GM21447 (cell line): ENCODE data around the gene FGF18.

ENCODE experiments used
- ATAC-seq: cut with Tn5 transposase; IDR thresholded peaks from one replicate; pipeline ENCODE4 v1.9.1; 2021; ENCODE audit not compliant: unreplicated experiment

Gene FGF18

DNA sequence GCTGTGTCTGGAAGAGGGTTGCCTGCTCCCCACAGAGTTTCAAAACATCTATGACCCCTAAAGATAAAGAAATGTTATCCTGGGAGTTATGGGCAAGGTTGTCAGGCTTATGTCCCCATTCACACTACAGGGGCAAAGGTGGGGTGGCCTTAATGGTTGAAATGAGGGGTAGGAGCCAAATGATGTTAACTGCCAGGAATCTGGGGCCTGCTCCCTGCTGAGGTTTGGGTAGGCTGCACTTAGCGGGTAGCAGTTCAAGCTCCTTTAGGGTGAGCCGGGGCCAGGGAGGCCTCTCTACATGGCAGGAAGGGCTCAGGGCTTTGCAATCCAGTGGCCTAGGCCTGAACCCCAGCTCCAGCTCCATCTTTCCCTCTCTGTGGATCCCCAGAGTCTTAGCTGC is 3.0 kb downstream of the FGF18 start:
- no peak for ATAC-seq

DNA sequence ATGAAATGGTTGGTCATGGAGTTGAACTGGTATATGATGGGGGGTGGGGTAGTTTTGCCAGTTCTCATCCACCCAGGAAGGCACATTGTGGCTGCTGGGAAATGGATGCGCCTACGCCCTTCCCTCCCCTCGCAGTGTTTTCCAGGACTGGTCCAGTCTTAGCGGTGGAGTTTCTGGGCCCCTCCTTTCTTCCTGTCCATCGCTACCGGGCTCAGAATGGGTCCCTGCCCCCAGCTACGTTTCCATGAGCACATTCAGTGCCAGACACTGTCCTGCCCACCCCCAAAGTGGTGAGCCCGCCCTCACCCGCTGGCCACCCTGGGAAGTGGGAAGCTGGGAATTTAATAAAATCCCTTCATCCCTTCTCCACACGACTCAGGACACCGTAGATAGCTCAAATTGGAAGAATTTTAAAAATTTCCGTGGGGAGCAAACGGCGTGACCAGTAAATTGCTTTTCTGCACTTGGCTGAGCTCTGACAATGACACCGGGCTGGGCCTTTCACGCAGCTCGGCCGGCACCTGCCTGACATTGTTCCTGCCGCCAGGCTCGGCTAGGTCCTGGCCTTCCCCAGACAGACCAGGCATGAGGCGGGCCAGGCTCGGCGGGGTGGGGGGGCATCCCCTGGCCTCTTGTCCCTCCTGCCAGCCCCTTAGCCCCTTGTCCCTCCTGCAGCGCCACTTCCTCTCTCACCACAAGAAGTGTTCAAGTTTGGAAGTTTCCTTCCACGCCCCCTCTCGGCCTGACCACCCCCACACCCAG is 3.6 kb downstream of the FGF18 start:
- ATAC-seq, result no peak

DNA sequence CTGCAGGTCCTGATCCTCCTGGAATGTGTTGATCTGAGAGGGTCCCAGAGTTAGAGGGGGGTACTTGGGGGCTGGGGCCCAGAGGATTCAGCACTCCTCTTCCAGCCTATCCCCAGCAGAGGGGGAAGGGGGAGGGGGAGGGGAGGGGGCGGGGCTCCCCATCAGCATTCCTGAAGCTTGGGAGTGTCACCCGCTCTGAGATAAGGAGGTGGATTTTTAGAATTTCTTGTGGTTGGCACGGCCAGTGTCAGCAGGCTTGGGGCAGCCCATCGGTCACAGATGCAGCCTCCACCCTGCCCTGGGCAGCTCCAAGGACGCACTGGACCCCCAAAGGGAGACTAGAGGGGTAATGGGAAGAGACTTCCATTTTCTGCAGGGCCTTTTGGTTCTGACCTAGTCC is 5.3 kb downstream of the FGF18 start:
- ATAC-seq, result no peak

DNA sequence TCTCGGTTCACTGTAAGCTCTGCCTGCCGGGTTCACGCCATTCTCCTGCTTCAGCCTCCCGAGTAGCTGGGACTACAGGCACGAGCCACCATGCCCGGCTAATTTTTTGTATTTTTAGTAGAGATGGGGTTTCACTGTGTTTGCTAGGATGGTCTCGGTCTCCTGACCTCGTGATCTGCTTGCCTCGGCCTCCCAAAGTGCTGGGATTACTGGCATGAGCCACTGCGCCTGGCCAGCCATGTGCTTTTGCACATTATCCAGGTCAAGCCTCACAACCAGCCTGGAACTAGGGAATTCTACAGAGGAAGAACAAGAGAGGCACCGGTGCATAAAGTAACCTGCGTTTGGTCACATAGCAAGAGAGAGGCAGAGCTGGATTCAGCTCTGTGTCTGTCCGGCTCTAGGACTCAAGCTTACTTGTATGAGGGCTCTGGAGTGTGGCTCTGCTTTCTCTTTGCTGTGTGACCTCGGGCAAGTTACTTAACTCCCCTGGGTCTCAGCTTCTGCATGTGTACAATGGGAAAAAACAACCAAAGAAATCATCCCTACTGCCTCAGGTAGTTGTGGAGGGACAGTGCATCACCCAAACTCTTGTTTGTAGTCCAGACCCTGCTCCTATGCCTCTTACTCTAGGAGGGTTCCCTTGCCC is 6.3 kb downstream of the FGF18 start:
- ATAC-seq, result no peak

DNA sequence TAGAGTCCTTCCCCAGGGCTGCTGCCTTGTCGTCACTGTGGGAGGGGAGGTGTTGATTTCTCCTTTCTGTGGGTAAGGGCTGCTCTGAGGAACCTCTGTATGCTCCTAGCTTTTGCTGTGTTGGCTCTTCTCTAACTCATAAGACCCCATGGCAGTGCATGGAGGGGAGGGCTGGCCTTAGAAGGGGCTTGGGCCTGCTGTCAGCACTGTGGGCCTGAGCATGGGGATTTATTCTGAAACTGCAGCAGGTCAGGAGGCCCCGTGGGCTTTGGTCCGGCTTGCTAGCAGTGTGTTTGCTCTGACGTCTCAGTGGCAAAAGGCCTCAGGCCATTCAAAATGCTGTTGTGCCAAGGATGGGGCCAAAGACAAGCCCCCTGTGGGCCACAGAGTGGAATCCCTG is 6.8 kb downstream of the FGF18 start:
- no peak for ATAC-seq

DNA sequence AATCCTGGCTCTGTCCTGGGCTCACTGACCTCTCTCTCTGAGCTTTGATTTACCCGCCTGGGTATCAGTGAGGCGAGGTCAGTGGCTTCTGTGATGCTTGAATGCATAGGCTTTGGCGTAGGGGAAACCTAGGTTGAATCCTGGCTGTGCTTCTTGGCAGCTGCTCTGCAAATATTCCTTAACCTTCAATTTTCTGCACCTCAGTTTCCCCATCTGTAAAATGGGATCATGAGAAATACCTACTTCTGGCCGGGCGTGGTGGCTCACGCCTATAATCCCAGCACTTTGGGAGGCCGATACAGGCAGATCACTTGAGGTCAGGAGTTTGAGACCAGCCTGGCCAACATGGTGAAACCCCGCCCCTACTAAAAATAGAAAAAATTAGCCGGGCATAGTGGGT is 7.2 kb downstream of the FGF18 start:
- ATAC-seq, result no peak

DNA sequence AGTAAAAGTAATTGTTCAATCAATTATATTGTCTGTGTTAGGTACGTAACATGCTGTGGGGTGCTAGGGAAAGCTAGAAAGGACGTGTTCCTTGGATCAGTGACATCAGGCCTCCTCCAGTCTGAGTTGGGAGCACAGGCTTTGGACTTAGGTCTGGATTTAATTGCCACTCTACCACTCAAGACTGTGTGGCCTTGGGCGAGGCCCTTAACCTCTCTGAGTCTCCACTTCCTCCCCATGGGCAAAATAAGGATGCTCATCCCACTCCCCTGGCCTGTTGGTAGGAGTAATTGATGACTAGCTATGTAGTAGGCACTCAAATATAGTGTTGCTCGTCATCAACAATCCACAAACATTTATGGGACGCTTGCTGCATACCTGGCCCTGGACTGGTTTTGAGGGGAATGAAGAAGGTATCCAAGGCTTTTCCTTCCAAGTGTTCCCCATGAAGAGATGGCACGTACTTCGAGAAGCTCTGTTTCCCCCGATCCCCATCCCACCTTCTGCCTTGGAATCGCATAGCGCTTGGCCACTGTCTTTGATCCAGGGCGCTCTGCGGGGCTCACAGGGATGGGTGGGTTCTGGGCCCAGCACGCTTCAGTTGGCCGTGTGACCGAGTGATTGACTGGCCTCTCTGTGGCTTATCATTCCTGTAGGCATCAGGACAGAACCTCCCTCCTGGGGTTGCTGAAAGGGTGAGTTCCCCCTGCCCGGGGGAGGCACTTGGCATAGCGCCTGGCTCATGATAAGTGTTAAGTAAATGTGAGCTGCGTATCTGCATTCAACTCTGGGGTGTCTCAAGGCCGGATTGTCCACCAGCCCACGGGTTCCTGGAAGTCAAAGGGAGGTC is 8.1 kb downstream of the FGF18 start:
- no peak for ATAC-seq

DNA sequence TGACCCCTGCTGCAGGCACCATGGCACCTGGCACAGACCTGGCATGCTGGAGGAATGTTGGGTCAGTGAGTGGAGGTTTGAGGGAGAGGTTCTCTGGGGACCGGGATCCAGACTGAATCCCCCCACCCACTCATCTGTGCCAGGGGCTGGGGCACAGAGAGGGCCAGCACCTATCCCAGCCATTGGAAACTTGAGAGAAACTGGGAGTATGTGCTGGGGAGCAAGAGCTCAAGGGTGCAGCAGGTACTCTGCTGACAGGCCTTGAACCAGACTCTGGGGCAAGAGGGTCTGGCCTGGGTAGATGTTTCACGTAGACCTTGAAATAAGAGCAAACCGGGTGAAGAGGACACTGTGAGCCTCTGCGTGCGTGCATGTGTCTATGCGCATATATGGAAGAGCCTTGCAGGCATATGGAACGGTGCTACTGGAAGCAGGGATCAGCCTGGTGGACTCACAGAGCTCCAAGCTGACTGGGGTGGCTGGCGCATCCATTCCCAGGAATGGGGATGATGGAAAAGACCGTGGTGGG is 8.8 kb downstream of the FGF18 start:
- no peak for ATAC-seq

DNA sequence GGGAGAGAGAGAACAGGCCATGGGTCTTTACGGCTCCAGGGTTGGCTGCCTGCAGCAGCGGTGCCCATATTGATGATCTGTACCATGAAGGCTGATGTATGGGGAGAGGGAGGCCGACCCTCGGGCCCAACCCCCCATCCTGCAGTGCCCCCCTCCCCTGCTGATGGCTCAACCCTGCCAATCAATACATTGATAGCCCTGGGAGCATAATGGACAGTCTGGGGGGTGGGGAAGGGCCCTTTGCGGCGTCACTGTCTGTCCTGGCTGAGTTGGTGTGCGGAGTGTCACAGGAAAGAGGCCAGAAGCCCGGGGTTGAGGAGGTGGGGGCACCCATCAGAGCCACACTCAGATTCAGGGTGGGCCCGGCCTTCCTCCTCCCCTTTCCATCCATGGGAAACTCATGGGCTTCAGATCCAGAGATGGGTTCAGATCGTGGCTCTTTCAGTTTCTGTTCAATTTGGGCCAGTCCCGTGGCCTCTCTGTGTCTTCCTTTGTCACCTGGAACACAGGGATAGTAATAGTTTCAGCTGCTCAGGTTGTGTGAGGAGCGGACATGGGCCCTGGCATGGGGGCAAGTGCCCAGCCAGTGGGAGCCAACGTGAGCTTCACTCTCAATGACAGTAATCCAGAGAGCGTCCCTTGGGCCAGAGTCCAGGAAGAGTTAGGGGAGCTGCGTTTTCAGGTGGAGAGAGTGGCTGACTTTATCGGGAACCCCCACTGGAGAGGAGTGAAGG is 9.5 kb downstream of the FGF18 start:
- ATAC-seq, result no peak

DNA sequence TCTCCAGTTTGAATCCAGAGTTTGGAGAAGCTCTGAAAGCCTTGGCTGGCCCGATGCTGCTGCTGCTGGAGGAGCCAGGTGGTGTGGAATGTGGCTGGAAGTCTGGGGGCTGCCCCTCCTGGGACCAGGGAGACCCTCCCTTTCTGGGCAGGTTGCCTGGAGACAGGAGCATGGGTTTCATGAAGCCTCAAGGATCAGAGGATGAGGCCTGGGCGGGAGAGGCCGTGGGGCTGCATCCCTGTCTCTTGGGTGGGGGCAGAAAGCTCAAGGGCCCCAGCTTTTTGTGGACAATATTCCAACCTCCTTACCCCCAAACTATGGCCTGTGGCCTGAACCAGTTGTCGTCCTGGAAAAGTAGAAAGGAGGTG is 10.1 kb downstream of the FGF18 start:
- ATAC-seq, result no peak

DNA sequence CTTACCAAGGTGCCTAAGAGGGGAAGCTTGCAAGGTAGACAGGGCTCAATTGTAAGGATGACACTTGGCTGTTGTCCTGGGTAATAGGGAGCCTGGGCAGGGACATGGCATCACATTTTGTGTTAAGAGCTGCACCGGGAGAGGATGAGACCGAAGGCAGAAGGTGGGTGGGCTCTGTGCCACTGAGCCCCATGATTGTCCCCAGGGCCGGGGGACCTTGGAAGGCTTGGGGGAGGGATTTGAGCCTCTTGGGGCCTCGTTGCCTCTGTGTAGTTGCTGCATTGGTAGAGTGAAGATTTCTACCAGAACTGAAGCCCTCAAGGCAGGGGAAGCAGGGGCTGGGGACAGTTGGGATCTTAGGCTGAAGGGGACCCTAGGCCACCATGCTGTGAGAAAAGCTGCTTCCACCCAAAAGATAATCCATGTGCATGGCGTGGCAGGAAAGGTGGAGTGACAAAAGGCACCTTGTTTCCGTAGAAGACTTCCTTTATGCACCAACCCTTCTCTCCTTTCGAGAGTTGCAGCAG is 11.9 kb downstream of the FGF18 start:
- no peak for ATAC-seq

DNA sequence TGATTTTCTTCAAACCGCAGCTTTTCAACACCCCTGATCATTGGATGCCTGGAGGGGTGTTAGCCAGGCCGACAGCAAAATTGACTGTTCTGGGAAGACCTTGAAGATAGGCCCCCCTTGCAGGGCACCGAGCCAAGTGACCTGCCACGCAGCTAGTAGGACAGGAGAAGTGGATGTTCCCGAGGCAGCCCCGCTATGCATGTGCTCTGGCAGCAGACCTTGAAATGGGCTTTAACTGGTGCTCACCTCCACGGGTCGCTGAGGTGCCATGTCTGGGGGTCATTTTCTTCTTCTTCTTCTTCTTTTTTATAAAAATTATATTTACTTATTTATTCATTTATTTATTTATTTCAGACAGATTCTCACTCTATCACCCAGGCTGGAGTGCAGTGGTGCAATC is 12.6 kb downstream of the FGF18 start:
- ATAC-seq, result no peak

DNA sequence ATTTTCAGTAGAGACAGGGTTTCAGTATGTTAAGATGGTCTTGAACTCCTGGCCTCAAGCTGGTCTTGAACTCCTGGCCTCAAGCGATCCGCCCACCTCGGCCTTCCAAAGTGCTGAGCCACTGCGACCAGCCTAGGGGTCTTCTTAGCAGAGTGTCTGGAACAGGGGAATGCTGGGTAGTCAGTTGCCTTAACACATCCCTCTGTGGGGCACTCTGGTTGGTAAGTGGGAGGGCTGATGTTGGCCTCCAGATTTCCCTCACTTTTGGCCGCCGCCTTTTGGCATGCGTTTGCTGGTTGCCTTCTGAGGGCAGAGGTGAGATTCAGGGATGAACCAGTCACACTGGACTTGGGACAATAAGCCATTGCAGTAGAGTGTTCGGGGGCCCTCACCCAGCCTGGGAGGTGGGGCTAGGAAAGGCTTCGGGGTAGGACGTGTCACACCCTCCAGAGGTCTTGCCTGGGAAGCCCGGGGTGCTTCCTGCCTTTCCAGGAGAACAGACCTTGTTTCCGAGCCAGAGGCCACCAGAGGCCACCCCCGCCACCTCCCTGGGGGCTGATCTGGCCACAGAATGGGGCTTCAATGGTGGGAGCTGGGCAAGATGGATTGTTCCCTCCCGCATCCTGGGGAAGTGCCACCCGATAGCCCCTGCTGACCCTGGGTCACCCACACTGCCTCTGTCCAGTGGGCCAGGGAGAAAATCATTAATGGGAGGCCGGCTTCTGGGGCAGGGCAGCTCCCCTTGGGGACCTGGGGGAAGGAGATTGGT is 13.3 kb downstream of the FGF18 start:
- no peak for ATAC-seq

DNA sequence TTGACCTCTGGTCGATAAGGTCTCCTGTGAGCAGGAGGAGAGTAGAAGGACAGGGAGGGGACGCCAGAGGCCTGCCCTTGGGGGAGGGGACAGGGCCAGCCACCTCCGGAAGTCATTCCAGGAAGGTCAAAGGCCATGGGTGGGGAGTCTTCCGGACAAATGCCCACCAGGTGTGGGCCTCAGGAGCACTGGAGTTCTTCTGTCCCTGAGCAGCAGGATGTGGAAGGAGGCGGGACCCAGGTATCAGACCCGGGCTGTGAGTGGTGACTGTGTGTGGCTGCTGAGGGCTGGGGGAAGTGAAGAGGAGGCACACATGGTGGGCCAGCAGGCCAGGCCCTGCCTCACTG is 13.9 kb downstream of the FGF18 start:
- ATAC-seq, result no peak

DNA sequence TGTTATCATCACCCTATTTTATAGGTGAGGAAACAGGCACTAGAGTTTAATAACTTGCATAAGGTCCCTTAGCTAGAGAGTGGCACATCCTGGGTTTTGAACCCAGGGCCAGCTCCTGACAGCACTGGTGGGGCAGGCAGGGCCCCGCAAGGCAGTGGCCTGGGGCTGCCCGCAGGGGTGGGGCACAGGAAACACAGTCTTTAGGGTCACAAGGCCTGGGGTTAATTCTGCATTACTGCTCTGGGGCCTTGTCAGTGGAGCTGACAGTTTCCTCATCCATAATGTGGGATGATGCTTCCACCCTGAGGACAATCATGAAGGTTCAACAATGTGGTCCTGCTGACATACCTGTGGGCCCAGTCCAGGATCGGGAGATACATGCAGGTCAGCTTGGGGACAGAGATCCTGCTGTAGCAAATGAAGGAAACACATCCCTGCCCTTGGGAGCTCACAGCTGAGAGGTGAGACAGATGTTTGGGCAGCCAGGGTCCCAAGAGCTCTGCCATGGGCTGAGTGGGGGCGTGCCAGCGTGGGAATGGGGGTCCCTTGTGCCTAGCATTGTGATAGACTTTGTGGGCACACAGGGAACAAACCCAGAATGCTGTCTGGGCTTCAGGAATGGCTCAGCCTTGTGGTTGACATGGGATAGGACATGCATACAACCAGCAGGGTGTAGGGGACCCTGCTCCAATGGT is 14.7 kb downstream of the FGF18 start:
- ATAC-seq, result no peak

DNA sequence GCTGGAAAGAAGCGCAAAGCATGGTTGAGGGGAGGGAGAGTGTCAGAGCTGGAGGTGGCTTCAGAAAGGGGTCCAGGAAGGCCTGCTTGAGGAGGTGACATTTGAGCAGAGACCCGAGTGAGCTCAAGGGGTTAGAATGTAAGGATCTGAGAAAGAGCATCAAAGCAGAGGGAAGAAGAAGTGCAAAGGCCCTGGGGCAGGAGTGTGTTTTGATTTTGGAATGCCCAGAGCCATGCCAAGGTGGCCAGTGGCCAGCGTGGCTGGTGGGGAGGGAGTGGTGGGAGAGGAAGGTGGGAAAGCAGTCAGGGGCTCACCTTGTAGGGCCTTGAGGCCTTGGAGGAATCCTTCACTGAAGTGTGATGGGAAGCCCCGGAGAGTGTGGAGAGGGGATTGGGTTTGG is 15.4 kb downstream of the FGF18 start:
- no peak for ATAC-seq

DNA sequence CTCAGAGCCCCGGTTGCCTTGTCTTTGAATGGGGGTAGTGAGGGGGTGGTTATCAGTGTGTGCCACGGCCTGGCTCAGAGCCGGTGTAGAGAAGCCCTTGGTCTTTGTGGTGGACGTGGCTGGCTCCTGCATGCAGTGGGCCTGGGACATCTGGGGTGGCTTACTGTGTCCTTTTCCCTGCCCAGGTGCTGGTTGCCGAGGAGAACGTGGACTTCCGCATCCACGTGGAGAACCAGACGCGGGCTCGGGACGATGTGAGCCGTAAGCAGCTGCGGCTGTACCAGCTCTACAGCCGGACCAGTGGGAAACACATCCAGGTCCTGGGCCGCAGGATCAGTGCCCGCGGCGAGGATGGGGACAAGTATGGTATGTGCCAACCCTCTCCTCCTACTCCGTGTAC is 16.5 kb downstream of the FGF18 start:
- ATAC-seq, result no peak

DNA sequence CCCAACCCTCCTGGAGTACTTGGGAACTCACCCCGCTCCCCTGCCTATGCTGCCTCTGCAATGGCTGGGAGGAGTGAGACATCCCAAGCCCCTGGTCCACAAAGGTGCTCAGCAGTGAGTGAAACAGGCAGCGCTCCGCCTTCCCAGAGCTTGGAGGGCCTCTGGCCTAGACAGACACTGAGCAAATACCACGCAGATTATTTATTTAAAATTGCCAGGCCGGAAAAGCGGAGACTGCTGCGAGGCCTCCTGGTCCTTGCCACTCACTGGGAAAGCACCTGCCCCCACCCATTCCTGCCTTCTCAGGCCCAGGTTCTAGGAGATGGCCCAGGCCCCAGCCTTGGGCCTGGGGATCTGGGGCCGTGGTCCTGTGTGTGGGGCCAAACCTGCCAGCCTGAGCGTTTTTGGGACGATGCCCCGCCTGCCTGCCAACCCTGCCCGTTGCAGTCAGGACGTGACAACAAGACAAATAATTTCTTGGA is 17.4 kb downstream of the FGF18 start:
- no peak for ATAC-seq

DNA sequence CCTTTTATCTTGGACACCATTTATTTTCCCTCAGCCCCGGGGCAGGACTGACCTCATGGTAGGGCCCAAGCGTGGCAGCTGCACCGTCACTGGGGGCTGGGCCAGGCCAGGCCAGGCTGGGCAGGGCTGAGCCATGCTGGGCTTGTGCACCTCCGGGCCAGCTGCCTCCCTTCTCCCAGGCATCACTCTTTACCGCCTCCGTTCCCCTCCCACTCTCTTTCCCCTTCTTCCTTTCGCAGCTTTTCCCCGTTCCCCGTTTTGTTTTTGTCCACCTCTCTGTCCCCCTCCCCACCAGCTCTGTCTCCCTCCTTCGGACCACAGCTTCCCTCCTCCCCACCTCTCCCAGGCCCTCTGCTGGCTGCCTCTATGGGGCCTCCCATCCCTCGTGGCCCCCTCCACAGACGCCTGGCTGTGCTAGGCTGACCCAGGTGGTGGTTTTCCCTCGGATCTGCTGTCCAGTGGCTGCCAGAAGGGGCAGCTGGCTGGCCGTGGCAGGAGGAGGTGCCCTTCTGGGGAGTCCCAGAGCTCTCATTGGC is 17.9 kb downstream of the FGF18 start:
- ATAC-seq, result no peak
